ENCODE measurements around the gene HS3ST4.

- TF ChIP-seq CTCF (conservative IDR thresholded peaks at IDR 0.05; ENCODE audit: low read depth, low read length) (no peak), SMC3 (IDR thresholded peaks at IDR 0.05; ENCODE audit: low read depth, low read length) (no peak), FOS (IDR thresholded peaks at IDR 0.05; ENCODE audit: low read depth, low read length) (no peak), POLR2A (IDR thresholded peaks at IDR 0.05; ENCODE audit: low read depth, low read length) (no peak), CEBPB (IDR thresholded peaks at IDR 0.05; ENCODE audit: low read depth, low read length) (no peak)
Observed at GRCh38 chr16:25867041-25867440, 175.3 kb downstream of the HS3ST4 start.

Measured in IMR-90 (cell line).